ENCODE data around the gene PPIB.

The PPIB gene

DNA sequence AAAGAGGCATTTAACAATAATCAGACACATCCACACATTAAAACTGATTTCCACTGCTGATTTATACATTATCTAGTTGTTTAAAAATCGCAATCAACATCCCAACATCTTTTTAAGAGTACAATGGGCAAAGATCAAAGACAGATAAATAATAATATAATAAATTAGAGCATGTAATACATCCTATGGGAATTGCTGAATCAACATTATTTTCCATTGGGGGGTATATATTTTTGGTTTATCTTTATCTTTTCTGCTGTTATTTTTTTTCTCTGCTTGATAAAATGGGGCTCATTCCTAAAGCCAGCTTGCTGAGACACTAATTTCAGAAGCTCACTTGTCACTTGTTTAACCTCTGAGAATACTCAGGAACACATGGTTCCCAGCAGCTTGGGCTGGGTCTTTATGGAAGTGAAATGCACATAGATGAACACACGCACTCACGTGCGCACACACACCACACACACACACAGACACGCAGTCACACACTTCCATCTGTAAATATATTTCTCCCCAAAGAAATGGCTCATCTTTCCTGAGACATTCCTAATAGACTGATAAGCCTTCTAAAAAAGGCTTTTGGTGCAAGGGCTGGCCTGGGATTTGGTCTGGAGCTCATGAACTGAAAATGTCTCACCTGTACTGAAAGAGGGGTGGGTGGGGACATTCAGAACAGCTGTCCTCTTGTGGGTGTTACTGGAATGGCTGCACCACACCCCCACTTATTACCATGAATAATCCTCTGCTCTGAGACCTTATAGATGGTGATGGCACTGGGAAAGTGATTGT is 3.5 kb upstream of the PPIB start:
- TF ChIP-seq CTCF (IDR thresholded peaks at IDR 0.05; ENCODE audit: insufficient read depth, low read depth, low read length, missing control alignments) = peak; percentile 13
- no peak for DNase-seq (ENCODE audit: low read depth)
- H3K4me3 ChIP-seq (ENCODE audit: low read length) = no peak overlapping the region

- no peak for DNase-seq (ENCODE audit: low read depth)
- no peak overlapping the region for H3K4me3 ChIP-seq (ENCODE audit: low read length)
- TF ChIP-seq CTCF (IDR thresholded peaks at IDR 0.05; ENCODE audit: insufficient read depth, low read depth, low read length, missing control alignments) = no peak
Measured at GRCh38 chr15:64164436-64164835, 1.6 kb upstream of the PPIB start.

DNA sequence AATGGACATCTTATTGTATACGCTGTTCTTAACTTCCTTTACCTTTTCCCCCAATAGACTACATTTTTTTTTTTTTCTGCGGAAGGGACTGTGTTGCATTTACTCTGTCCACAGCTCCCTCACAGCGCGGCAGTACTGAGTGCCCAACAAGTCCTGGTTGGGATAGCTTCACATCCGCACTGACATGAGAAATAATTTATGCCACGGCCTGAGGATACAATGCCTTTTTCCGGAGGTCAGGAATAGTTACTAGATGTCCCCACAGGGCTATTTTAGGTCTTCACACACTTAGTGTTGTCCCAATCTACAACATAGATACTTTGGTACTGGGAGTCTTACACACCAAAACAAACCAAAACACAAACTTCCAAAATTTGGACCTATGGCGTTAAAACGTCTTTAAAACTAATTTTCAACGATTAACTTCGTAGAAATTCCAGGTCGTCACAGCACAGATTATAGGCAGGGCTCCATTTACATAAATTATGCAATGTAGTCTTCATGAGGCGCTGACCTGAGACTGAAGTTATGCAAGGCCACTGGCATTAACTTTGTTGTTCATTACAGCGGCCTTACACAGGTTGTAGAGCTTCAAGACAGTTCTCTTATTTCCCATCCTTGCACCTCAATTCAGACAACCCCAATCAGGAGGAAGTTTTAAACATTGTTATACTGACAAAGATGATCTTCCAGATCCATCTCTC is 989 bp upstream of the PPIB start:
- peak; percentile 64 for DNase-seq (ENCODE audit: low read depth)
- TF ChIP-seq CTCF (IDR thresholded peaks at IDR 0.05; ENCODE audit: insufficient read depth, low read depth, low read length, missing control alignments) = no peak
- peak overlapping the region; percentile 48 for H3K4me3 ChIP-seq (ENCODE audit: low read length)

GRCh38 chr15:64162478-64162868 is 349 bp downstream of the PPIB start:
- peak overlapping the region; percentile 94 for H3K4me3 ChIP-seq (ENCODE audit: low read length)
- DNase-seq (ENCODE audit: low read depth) = no peak
- TF ChIP-seq CTCF (IDR thresholded peaks at IDR 0.05; ENCODE audit: insufficient read depth, low read depth, low read length, missing control alignments) = no peak

GRCh38 chr15:64161688-64162477 is 939 bp downstream of the PPIB start:
- peak overlapping the region; percentile 94 for H3K4me3 ChIP-seq (ENCODE audit: low read length)
- TF ChIP-seq CTCF (IDR thresholded peaks at IDR 0.05; ENCODE audit: insufficient read depth, low read depth, low read length, missing control alignments) = no peak
- DNase-seq (ENCODE audit: low read depth) = no peak

DNA sequence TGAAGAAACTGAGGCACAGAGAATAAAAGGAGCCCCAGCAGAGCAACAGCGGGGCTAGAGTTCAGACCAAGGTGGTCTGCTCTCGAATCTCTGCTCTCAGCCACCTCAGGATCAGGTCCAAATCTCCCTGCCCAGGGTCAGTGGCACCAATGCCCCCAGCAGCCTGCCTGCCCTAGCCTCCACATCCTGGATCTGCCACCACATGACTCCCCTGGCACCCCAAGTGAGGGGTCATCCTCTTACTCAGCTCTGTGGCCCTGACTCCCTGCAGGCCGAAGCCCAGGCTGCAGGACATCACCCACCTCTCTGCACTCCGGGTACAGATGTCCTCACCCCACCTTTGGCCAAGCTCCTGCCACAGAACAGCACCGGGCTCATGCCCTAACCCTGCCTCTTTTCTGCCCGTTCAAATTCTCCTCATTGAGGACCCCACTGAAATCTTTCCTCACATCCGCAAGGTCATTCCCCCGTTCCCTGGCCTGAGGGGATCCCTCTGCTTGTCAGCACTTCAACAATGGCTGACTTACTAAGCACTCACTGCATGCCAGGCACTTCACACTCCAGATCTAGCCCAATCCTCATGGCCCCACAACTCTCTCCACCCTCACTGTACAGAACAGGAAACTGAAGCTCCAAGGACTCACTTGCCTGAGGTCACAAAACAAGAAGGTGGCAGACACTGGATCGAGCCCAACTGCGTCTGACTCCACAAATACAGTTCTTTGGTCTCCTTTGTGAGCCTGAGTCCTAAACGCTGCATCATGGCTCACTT is 4.3 kb downstream of the PPIB start:
- no peak for TF ChIP-seq CTCF (IDR thresholded peaks at IDR 0.05; ENCODE audit: insufficient read depth, low read depth, low read length, missing control alignments)
- H3K4me3 ChIP-seq (ENCODE audit: low read length) = no peak overlapping the region
- DNase-seq (ENCODE audit: low read depth) = no peak
